ENCODE data around the gene CITED2. TPM values are rescaled to one million over a fixed set of nuclear protein-coding genes. Genes with fewer than 3 reads are reported as not detected.

The CITED2 gene
- total RNA-seq, 1 donor from 2014 or later = 449 TPM

- Histone ChIP-seq H3K27me3 (ENCODE audit: insufficient read depth, low read length) (no peaks in the 10 kb centered on the region), H3K36me3 (ENCODE audit: insufficient read depth, low read length) (peaks cover 14% of the 10 kb centered on the region), H4K20me1 (ENCODE audit: insufficient read depth, low read length) (peaks cover 30% of the 10 kb centered on the region), H3K4me3 (ENCODE audit: insufficient read depth, low read depth, low read length) (peak overlapping the region; percentile 98), H3K4me1 (ENCODE audit: insufficient read depth, low read length) (peaks cover 25% of the 10 kb centered on the region), H3K79me2 (ENCODE audit: insufficient read depth, low read length) (peaks cover 37% of the 10 kb centered on the region), H3K9me3 (ENCODE audit: insufficient read depth, low read depth, low read length) (no peaks in the 10 kb centered on the region), H3K9ac (ENCODE audit: low read length) (peak overlapping the region; percentile 99), H3K27ac (ENCODE audit: low read depth, low read length) (peak overlapping the region; percentile 95), H3K4me2 (ENCODE audit: low read length) (peak overlapping the region; percentile 95), H2AFZ (ENCODE audit: low read depth, low read length) (peak overlapping the region; percentile 96)
- H3K27me3 Mint-ChIP-seq (ENCODE audit: low read depth, unreplicated experiment) = no peaks in the 10 kb centered on the region
- no peaks in the 10 kb centered on the region for H3K9me3 Mint-ChIP-seq (ENCODE audit: unreplicated experiment)
- peak; percentile 97 for DNase-seq (ENCODE audit: low read depth)
- H3K36me3 Mint-ChIP-seq (ENCODE audit: low read depth, unreplicated experiment) = peaks cover 25% of the 10 kb centered on the region
- peaks cover 21% of the 10 kb centered on the region for H3K4me1 Mint-ChIP-seq (ENCODE audit: low read depth, unreplicated experiment)
- peak overlapping the region; percentile 95 for H3K4me3 Mint-ChIP-seq (ENCODE audit: unreplicated experiment)
- no peak for TF ChIP-seq EZH2 (IDR thresholded peaks at IDR 0.05; ENCODE audit: insufficient read depth, low read length)
- TF ChIP-seq CTCF (IDR thresholded peaks at IDR 0.05; ENCODE audit: insufficient read depth, low read depth, low read length) = no peak
- peak overlapping the region; percentile 99 for H3K27ac Mint-ChIP-seq (ENCODE audit: unreplicated experiment)
- no peak for FAIRE-seq
Measured at GRCh38 chr6:139375226-139376016, 973 bp upstream of the CITED2 start.

DNA sequence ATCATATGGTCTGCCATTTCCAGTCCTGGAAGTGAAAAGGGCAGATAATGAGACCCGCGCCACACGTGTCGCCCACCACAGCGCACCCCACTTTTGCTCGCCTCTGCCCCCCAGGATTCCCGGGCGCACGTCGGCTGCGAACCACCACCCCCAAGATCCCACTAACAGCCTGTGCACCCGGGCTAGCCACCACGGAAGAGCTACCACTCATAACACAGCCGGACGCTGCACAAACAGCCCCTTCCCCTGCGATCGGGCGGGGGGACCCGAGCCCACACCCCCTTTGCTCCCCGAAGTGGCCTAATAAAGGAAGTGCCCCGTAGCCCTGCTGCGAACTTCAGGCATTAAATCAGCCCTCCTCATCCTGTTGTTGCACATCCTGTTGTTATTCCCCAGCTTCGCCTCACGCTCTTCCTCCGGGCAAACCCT lies 506 bp downstream of the CITED2 start:
- H3K36me3 ChIP-seq (ENCODE audit: insufficient read depth, low read length) = peaks cover 14% of the 10 kb centered on the region
- H3K27ac ChIP-seq (ENCODE audit: low read depth, low read length) = peak overlapping the region; percentile 95
- no peaks in the 10 kb centered on the region for H3K9me3 ChIP-seq (ENCODE audit: insufficient read depth, low read depth, low read length)
- peak overlapping the region; percentile 93 for H3K4me2 ChIP-seq (ENCODE audit: low read length)
- no peaks in the 10 kb centered on the region for H3K27me3 ChIP-seq (ENCODE audit: insufficient read depth, low read length)
- peak overlapping the region; percentile 100 for H3K4me3 Mint-ChIP-seq (ENCODE audit: unreplicated experiment)
- H3K79me2 ChIP-seq (ENCODE audit: insufficient read depth, low read length) = peaks cover 37% of the 10 kb centered on the region
- H3K27ac Mint-ChIP-seq (ENCODE audit: unreplicated experiment) = peak overlapping the region; percentile 99
- peak overlapping the region; percentile 98 for H3K4me3 ChIP-seq (ENCODE audit: insufficient read depth, low read depth, low read length)
- DNase-seq (ENCODE audit: low read depth) = no peak
- TF ChIP-seq CTCF (IDR thresholded peaks at IDR 0.05; ENCODE audit: insufficient read depth, low read depth, low read length) = no peak
- TF ChIP-seq EZH2 (IDR thresholded peaks at IDR 0.05; ENCODE audit: insufficient read depth, low read length) = no peak
- H3K27me3 Mint-ChIP-seq (ENCODE audit: low read depth, unreplicated experiment) = no peaks in the 10 kb centered on the region
- no peaks in the 10 kb centered on the region for H3K9me3 Mint-ChIP-seq (ENCODE audit: unreplicated experiment)
- H2AFZ ChIP-seq (ENCODE audit: low read depth, low read length) = no peak overlapping the region
- peaks cover 36% of the 10 kb centered on the region for H3K4me1 ChIP-seq (ENCODE audit: insufficient read depth, low read length)
- no peak for FAIRE-seq
- peaks cover 25% of the 10 kb centered on the region for H3K36me3 Mint-ChIP-seq (ENCODE audit: low read depth, unreplicated experiment)
- peaks cover 30% of the 10 kb centered on the region for H4K20me1 ChIP-seq (ENCODE audit: insufficient read depth, low read length)
- peak overlapping the region; percentile 99 for H3K9ac ChIP-seq (ENCODE audit: low read length)
- H3K4me1 Mint-ChIP-seq (ENCODE audit: low read depth, unreplicated experiment) = peaks cover 24% of the 10 kb centered on the region
